Breast epithelium (tissue), 3 donors: ENCODE data around the gene HMGCLL1.

ENCODE experiments used
- POLR2A ChIP-seq: fragments of 450-650 bp; IDR thresholded peaks from one replicate; pipeline ENCODE4 v1.6.1; 2016; ENCODE audit warnings: antibody characterized with exemption, mild to moderate bottlenecking, moderate library complexity
- TF ChIP-seq, protein P1 (sequence below), 3 donors: fragments of 450-650 bp; IDR thresholded peaks; one replicate each; pipeline ENCODE4 v1.5.1; 2016 to 2017; ENCODE audit warnings: antibody characterized with exemption in 3 of 3, mild to moderate bottlenecking in 3 of 3, moderate library complexity in 3 of 3

DNA sequence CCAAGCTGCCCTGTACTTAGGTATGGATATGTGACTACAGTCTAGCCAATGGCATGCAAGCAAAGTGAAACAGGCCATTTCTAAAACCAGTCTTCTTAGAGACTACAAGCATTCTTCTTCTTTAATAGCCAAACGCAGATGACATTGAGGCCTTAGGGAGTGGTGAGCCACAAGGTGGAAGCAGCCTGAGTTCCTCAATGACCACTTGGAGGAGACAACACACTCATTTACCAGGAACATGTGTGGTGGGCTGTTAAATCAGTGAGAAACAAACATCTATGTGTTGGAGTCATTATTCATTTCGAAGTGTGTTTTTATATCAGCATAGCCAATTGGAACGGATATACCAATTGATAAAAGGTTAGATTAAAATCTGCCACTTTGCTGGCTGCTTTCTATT is 129.8 kb downstream of the HMGCLL1 start:
- TF ChIP-seq POLR2A = no peak
- TF ChIP-seq, protein P1, sequence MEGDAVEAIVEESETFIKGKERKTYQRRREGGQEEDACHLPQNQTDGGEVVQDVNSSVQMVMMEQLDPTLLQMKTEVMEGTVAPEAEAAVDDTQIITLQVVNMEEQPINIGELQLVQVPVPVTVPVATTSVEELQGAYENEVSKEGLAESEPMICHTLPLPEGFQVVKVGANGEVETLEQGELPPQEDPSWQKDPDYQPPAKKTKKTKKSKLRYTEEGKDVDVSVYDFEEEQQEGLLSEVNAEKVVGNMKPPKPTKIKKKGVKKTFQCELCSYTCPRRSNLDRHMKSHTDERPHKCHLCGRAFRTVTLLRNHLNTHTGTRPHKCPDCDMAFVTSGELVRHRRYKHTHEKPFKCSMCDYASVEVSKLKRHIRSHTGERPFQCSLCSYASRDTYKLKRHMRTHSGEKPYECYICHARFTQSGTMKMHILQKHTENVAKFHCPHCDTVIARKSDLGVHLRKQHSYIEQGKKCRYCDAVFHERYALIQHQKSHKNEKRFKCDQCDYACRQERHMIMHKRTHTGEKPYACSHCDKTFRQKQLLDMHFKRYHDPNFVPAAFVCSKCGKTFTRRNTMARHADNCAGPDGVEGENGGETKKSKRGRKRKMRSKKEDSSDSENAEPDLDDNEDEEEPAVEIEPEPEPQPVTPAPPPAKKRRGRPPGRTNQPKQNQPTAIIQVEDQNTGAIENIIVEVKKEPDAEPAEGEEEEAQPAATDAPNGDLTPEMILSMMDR (IDR thresholded peaks at IDR 0.05) = no peak
